GM18517 (cell line): ENCODE results near the gene ACTN2.

ENCODE experiments used
- ATAC-seq: cut with Tn5 transposase; IDR thresholded peaks from one replicate; pipeline ENCODE4 v1.9.1; 2021; ENCODE audit warnings: mild to moderate bottlenecking, moderate library complexity; ENCODE audit not compliant: unreplicated experiment

Gene ACTN2

DNA sequence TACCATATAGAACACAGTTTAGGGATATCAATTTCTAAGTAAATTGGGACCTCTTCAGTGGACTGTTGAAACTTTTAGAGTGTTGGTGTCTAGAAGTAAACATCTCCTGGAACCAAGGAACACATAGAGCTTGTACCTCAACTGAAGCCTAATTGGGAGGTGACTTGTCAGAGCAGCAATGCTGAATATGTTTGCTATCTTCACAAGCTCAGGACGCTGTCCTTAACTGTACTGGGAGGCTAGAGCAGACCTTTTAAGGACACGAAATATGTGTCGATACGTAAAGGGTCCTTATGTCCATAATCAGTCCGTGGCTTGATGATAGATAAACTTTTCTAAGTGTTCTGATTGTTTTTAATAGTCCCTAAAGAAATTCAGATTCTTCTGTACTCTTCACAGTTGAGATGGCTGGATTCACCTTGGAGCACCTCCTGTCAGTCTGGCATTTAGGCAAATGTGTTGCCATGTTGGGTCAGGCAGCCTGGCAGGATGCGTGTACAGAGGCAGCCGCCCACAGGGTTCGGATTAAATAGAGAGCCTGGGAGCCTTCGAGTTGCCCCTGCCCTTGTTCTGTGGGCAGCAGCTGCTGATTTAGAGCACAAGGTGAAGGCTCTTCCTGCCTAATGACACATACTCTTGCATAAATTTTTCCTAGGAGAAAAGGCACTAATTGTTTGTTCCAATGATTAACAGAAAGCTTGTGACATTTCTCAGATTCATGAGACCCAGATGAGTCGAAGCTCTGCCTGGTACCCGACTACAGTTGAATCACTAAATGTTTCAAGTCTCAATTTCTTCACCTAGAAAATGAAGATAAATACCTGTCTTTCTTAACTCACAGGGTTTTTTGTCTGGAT, 3.6 kb downstream of the ACTN2 start:
- no peak for ATAC-seq

- no peak for ATAC-seq
Observed at GRCh38 chr1:236691348-236691747, 5.0 kb downstream of the ACTN2 start.

DNA sequence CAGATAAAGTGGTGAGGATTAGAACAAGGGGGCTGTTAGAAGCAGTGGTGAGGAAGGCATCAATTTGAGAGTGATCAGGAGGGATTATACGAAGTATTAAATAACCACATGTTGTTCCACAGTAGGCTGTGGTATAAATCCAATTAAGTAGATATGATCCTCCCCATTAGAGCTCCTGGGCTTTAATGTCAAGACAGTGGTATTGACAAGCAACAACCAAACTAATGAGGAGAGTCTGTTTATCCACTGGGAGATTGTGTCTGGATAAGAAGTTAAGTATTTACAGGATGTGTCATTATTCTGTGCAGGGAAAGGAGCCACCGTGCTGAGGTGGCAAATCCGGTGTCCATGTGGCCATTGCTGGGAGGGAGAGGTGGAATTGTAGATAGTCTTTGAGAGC, 5.8 kb downstream of the ACTN2 start:
- ATAC-seq, result no peak

- no peak for ATAC-seq
Observed at GRCh38 chr1:236692742-236693141, 6.4 kb downstream of the ACTN2 start.

DNA sequence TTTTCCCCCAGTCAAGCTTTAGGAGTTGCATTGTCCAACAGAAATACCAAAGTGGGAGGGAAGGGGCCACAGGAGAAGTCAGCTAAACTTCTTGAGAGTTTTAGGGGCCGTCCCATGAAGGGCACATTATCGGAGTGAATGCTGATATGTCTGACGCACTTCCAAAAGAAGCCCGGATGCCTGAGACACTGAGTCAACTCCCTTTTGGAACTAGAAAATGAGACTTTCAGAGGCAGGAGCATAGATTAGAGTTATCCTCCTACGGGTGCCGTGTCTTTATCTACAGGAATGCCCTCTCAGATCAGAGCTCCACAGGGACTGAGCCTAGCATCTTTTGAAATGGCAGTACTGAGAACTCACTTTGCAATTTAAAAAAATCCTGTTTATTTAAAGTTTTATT, 13.1 kb downstream of the ACTN2 start:
- no peak for ATAC-seq

- ATAC-seq, result no peak
Observed at GRCh38 chr1:236700903-236701302, 14.6 kb downstream of the ACTN2 start.

DNA sequence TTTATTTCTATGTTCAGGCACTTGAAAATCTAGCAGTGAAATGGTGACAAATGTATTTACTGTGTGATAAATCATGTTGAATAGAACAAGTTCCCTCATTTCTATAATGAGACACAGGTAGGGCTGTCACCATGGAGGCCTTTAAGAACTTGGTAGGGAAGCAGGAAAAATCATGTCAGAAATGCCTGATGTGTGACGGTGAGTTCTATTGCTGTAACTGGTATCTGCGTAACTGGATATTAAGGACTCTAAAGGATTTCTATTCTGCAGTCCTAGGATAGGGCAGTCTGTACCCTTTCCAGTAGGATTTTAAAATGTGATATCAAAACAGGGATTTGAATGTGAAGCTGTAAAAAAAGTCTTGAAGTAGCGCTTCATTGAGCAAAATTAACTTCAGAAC, 15.5 kb downstream of the ACTN2 start:
- no peak for ATAC-seq

- no peak for ATAC-seq
Observed at GRCh38 chr1:236702791-236703394, 16.6 kb downstream of the ACTN2 start.

DNA sequence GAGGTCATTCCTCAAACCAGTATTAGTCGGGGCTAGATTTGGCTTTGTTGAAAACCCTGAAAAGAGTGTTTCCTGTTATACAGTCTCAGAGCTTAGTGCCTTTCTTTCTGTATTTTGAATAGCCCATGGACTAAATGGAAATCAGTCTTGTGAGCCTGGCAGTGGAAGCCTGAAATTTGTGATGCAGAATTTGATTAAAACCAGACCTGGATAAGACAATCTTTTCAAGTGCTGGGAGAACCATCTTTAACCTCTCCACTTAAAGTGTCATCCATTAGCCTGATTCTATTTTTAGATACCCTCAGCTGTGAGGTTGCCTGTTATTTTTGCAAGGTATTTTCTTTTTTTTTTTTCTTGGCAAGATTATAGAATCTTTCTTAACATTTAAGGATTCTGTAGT, 19.5 kb downstream of the ACTN2 start:
- ATAC-seq, result no peak

GRCh38 chr1:236706183-236706582, 19.9 kb downstream of the ACTN2 start:
- ATAC-seq, result no peak

DNA sequence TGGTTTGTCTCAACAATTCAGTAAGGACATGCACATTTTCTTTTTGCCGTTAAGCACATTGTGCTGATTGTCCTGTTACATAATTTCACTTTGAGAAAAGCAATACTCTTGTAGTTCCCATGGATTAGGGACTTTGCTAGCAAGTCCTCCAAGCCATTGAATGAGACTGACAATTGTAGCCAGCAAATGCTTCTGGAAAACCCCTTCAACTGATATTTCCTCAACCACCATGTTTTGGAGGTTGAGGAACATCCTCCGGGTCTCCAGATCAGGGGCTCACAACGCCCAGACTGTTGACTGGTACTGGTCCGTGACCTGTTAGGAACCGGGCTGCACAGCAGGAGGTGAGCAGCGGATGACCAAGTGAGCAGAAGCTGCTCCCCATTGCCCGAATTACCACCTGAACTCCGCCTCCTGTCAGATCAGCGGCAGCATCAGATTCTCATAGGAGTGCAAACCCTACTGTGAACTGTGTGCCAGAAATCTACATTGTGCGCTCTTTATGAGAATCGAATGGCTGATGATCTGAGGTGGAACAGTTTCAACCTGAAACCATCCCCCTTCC, 24.1 kb downstream of the ACTN2 start:
- no peak for ATAC-seq

GRCh38 chr1:236716160-236716559, 29.9 kb downstream of the ACTN2 start:
- no peak for ATAC-seq

GRCh38 chr1:236717811-236718210, 31.5 kb downstream of the ACTN2 start:
- ATAC-seq, result no peak

GRCh38 chr1:236718328-236718727, 32.0 kb downstream of the ACTN2 start:
- no peak for ATAC-seq

DNA sequence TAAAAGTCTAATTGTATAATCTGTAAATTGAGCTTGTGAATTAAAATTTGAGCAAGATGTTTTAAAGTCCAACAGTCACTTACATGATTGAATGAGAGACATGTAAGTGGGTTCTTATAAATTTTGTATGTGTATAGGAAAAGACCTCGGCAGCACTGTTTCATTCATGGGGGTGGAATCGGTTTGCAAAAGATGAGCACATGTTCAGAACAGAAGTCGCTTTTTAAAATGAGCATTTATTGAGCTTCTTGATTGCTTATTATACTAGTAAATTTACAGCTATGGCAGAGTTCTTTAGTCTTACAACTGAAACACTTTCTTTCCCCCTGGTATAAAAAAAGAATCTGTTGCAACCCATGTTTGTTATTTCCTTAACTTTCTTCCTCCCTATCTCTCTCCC, 33.9 kb downstream of the ACTN2 start:
- ATAC-seq, result no peak

GRCh38 chr1:236720611-236721010, 34.3 kb downstream of the ACTN2 start:
- ATAC-seq, result no peak

DNA sequence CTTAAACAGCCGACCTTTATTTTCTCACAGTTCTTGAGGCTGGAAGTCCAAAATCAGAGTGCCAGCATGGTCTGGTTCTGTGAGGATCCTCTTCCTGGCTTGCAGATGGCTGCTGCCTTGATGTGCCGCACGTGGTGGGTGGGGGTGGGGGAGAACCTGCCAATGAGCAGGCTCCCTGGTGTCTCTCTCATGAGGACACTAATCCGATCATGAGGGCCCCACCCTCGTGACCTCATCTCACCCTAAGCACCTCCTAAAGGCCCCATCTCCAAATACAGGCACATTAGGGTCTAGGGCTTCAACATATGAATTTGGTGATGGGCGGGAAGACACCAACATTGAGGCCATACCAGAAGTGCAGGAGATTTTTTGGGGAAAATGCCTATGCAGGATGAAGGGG, 37.8 kb downstream of the ACTN2 start:
- no peak for ATAC-seq

DNA sequence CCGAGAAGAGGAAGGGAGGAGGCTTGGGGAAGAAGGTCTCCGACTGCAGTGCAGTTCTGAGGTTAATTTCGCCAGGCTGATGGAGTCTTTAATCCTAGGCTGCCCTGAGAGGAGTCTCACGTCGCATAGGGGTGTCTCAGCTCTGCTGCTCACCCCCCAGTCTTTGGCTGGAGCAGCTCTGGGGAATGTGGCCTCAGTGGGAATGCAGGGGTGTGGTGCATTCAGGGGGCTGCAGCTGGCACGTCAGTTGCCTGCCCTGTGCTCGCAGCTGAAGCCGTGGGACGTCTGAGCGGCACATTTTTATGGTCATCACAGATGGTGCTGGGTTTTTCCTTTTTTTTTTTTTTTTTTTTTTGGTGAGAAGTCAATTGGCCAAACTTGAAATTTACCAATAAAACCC, 38.2 kb downstream of the ACTN2 start:
- ATAC-seq, result no peak

DNA sequence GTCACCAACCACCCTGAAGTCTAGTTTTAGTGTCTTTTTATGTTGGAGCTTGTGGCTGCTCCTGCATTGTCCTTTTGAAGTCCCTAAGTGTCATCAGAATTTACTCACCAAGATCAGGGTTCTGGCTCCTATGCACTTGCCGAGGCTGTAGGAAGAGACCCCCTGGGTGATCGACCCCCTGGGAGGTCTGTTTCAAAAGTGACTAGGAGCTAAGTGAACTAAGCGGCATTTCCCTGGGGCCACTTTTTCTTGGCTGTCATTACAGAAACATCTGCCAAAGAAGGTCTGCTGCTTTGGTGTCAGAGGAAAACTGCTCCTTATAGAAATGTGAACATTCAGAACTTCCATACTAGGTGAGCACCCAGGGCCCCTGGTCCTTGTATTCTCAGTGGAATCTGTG, 39.4 kb downstream of the ACTN2 start:
- no peak for ATAC-seq

DNA sequence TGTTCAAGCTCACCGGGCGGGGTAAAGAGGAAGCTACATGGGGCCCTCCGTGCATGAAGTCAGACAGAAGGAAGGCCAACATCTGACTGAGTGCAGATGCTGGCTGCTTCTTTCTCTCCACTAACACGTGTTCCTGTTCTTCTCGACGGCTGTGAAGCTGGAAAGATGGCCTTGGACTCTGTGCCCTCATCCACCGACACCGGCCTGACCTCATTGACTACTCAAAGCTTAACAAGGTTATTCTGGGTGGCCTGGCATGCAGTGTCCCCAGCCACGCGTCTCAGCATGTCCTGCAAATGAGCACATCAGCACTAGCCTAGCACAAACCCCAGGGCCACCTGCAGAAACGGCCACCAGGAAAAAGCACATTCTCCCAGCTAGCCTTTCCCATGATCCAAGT, 41.2 kb downstream of the ACTN2 start:
- no peak for ATAC-seq

DNA sequence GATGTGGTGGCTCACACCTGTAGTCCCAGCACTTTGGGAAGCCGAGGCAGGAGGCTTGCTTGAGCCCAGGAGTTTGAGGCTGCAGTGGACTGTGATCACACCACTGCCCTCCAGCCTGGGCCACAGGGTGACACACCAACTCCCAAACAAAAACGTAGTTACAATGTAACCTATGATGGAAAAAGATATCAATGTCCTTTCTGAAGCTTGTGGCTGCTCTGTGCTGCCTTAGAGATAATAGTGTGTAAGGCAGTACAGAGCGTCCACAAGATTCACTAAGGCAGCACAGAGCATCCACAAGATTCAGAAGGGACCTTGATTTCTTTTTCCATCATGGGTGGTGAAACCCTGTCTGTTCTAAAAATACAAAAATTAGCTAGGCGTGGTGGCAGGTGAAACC, 42.5 kb downstream of the ACTN2 start:
- ATAC-seq, result no peak

DNA sequence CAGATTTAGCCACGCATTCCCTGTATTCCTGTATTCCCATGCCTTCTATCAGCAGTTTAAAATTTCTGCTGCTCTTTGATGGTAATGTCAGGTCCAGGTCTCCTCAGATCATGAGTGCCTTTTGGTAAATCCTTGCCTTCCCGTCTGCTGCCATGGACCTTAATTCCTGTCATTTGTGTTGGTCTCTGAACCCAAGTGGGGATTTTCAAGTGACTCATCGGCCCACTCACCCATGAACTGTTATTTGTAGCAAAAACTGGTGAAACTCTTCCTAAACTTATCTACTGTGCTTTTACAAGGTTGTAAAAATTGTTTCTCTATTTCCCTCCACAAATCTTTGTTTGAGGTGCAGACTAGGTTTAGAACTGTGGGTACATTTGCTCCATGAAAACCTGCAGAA, 47.4 kb downstream of the ACTN2 start:
- no peak for ATAC-seq
